Measurements from ENCODE around the gene HEXD.

GRCh38 chr17:82406131-82406671, 11.9 kb upstream of the HEXD start:
- TF ChIP-seq EZH2phosphoT487 (IDR thresholded peaks at IDR 0.05; ENCODE audit: low read length) (no peak), CTCF (IDR thresholded peaks at IDR 0.05; ENCODE audit: low read length) (no peak), EZH2 (optimal IDR thresholded peaks at IDR 0.05; ENCODE audit: low read depth, low read length) (no peak)
